Right lobe of liver (tissue), 4 donors: ENCODE data around the gene CXCL11.

Experiments
- CTCF ChIP-seq, 4 donors: fragments of 200-600 bp in 3 of 4; fragments of 450-650 bp in 1 of 4; IDR thresholded peaks; one replicate each; pipeline versions ENCODE4 v1.5.1 to v1.8.0; 2016 to 2022; ENCODE audit warnings: antibody characterized with exemption in 4 of 4, mild to moderate bottlenecking in 2 of 4
- POLR2A ChIP-seq: fragments of 450-650 bp; IDR thresholded peaks from one replicate; pipeline ENCODE4 v1.6.1; 2017; ENCODE audit warnings: antibody characterized with exemption, mild to moderate bottlenecking
- donor health status: DM: no; HTN: no; CAD: no.
- donor health status: DM: no; HTN: no; CAD: no.
- donor health status: DM: no; HTN: yes; CAD: no.

DNA sequence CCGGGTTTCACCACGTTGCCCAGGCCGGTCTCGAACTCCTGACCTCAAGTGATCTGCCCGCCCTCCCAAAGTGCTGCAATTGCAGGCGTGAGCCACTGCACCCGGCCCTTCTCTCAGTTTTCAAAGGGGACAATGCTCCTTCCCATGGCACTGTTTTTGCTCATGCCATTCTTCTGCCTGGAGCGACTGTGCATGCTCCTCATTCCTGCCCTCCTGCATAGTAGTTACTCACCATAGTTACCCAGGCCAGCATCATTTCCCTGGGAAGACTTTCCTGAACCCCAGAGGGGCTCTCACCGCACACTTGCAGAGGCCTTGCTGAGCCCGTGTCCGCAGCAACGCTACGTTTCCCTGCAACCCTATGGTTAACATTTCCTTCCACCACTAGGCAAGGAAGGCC lies 25.3 kb downstream of the CXCL11 start:
- no peak for TF ChIP-seq CTCF (IDR thresholded peaks at IDR 0.05)
- no peak for TF ChIP-seq POLR2A
